ENCODE results near the gene DGKI. TPM values are rescaled to one million over a fixed set of nuclear protein-coding genes. Genes with fewer than 3 reads are reported as not detected.

The DGKI gene
- polyA plus RNA-seq, 2 of the 4 experiments (the other 2 are of a cell fraction), result 0.05 to 0.08 TPM

DNA sequence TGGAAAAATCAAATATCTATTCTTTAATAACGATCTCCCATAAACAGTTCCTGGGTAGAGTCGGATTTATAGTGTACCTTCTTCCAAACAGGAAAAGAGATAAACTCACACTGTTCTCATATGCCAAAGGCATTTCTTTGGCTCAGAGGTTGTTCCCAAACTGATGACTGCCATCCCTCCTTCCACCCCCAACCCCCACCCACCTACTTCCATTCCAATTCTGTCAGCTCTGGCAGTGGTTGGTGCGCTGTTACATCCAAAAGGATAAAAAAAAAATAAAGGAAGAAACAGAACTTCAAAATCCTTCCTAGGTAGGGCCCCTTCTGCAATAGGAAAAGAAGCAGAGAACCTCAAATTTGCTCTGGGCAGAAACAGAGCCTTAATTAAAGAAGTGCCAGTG lies 104.7 kb downstream of the DGKI start:
- WGBS (ENCODE audit: missing lambda C conversion rate), result 2% methylated on average over 3 of the region's 3 CpGs
- Histone ChIP-seq H3K4me1 (no peaks in the 10 kb centered on the region), H3K4me3 (no peak overlapping the region), H3K9me3 (no peaks in the 10 kb centered on the region), H3K27ac (no peak overlapping the region), H3K4me2 (no peak overlapping the region)
- no peak for ATAC-seq
- FAIRE-seq, result no peak
- no peak for DNase-seq (ENCODE audit: low read depth in 1 of 2, low spot score in 1 of 2)
- no peak for TF ChIP-seq FOXS1 (CRISPR knock-in tag; IDR thresholded peaks at IDR 0.05)
- ChIA-PET POLR2A (no interaction called here), CTCF (interaction anchor here (1.0 kb wide), 1 partner anchor 10 kb away, joined by 4 read pairs; no protein-coding TSS in a partner anchor)

GRCh38 chr7:137741443-137741842 lies 105.3 kb downstream of the DGKI start:
- WGBS (ENCODE audit: missing lambda C conversion rate), result 35% methylated on average over 2 of the region's 2 CpGs
- FAIRE-seq (no peak), DNase-seq (ENCODE audit: low read depth in 1 of 2, low spot score in 1 of 2) (no peak), ATAC-seq (no peak)
- no peaks in the 10 kb centered on the region for H3K9me3 ChIP-seq
- no peak overlapping the region for H3K27ac ChIP-seq
- no peak overlapping the region for H3K4me3 ChIP-seq
- no peaks in the 10 kb centered on the region for H3K4me1 ChIP-seq
- TF ChIP-seq CHD2 (IDR thresholded peaks at IDR 0.05; ENCODE audit: low read length, partially characterized antibody), result no peak
- no peak overlapping the region for H3K4me2 ChIP-seq
- CTCF ChIA-PET, result interaction anchor here (1.0 kb wide), 1 partner anchor 9 kb away, joined by 4 read pairs; no protein-coding TSS in a partner anchor
- POLR2A ChIA-PET, result no interaction called here

DNA sequence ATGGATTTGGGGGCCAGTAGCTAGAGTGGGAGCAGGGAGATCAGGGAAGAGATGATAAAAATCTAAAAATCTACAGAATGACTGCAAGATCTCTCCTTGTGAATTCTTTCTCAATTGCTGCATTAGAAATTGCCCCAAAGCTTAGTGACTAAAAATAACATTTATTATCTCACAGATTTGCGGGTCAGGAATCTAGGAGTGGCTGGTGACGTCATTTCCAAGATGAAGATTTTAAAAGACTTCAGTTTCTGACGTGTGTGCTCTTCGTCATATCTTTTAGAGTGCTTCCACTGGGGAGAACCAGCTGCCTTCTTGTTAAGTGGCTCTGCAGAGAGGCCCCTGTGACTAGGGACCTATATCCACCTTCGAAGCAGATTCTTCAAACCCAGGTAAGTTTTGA lies 112.6 kb downstream of the DGKI start:
- Histone ChIP-seq H3K4me1 (no peaks in the 10 kb centered on the region), H3K9me3 (no peaks in the 10 kb centered on the region), H3K27ac (no peak overlapping the region), H3K4me3 (no peak overlapping the region), H3K4me2 (no peak overlapping the region)
- WGBS (ENCODE audit: missing lambda C conversion rate), result 0% methylated on average over 5 of the region's 5 CpGs
- DNase-seq (ENCODE audit: low read depth in 1 of 2, low spot score in 1 of 2) (no peak), ATAC-seq (no peak), FAIRE-seq (no peak)
- ChIA-PET CTCF (interaction anchor here (0.5 kb wide), 1 partner anchor 150 kb away, joined by 3 read pairs; no protein-coding TSS in a partner anchor), POLR2A (no interaction called here)
- TF ChIP-seq NPAS2 (CRISPR knock-in tag; IDR thresholded peaks at IDR 0.05; ENCODE audit: borderline replicate concordance), result no peak
- no peak for TF ChIP-seq ZC3H11A (IDR thresholded peaks at IDR 0.05)
- no peak for TF ChIP-seq KDM5A (IDR thresholded peaks at IDR 0.05)
- no peak for TF ChIP-seq CBX8 (IDR thresholded peaks at IDR 0.05)
- no peak for TF ChIP-seq EHF (CRISPR knock-in tag; IDR thresholded peaks at IDR 0.05)
- no peak for TF ChIP-seq HOXB5 (CRISPR knock-in tag; IDR thresholded peaks at IDR 0.05)
- TF ChIP-seq, protein P1, sequence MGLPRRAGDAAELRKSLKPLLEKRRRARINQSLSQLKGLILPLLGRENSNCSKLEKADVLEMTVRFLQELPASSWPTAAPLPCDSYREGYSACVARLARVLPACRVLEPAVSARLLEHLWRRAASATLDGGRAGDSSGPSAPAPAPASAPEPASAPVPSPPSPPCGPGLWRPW (IDR thresholded peaks at IDR 0.05), result no peak
- TF ChIP-seq, protein P2, sequence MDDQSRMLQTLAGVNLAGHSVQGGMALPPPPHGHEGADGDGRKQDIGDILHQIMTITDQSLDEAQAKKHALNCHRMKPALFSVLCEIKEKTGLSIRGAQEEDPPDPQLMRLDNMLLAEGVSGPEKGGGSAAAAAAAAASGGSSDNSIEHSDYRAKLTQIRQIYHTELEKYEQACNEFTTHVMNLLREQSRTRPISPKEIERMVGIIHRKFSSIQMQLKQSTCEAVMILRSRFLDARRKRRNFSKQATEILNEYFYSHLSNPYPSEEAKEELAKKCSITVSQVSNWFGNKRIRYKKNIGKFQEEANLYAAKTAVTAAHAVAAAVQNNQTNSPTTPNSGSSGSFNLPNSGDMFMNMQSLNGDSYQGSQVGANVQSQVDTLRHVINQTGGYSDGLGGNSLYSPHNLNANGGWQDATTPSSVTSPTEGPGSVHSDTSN (IDR thresholded peaks at IDR 0.05), result no peak
- TF ChIP-seq MYC (IDR thresholded peaks at IDR 0.05; ENCODE audit: borderline replicate concordance, low read length), result no peak
- TF ChIP-seq NFE2L2 (conservative IDR thresholded peaks at IDR 0.05; ENCODE audit: low read length), result no peak
- TF ChIP-seq CEBPB (IDR thresholded peaks at IDR 0.05), result no peak
- no peak for TF ChIP-seq ZNF302 (CRISPR knock-in tag; IDR thresholded peaks at IDR 0.05)
- no peak for TF ChIP-seq MAFK (IDR thresholded peaks at IDR 0.05; ENCODE audit: partially characterized antibody)

DNA sequence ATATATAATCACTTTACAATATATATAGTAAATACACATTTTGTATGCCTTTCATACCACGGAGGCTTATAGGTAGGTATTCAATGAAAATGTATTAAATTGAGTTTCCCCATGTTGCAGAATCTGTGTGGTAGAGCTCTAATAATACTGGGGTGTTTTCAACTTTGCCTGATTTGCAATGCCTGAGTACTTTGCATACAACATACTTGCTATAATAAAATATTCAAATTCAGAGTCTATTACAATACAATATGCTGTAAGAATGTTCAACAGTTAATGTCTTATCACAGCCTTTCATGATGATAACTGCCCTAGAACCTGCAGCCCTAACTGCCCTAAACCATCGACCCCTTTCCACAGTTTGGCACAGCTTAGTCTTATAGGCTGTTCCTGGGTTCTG lies 114.6 kb downstream of the DGKI start:
- Histone ChIP-seq H3K4me3 (no peak overlapping the region), H3K9me3 (no peaks in the 10 kb centered on the region), H3K27ac (no peak overlapping the region), H3K4me2 (no peak overlapping the region), H3K4me1 (no peaks in the 10 kb centered on the region)
- DNase-seq (ENCODE audit: low read depth in 1 of 2, low spot score in 1 of 2), result no peak
- no peak for TF ChIP-seq RCOR1 (IDR thresholded peaks at IDR 0.05; ENCODE audit: low read depth, low read length)
- TF ChIP-seq HMGXB4 (CRISPR knock-in tag; IDR thresholded peaks at IDR 0.05; ENCODE audit: borderline replicate concordance), result no peak
- TF ChIP-seq, protein P3, sequence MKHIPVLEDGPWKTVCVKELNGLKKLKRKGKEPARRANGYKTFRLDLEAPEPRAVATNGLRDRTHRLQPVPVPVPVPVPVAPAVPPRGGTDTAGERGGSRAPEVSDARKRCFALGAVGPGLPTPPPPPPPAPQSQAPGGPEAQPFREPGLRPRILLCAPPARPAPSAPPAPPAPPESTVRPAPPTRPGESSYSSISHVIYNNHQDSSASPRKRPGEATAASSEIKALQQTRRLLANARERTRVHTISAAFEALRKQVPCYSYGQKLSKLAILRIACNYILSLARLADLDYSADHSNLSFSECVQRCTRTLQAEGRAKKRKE (CRISPR knock-in tag; IDR thresholded peaks at IDR 0.05; ENCODE audit: low read depth), result no peak
- TF ChIP-seq ZNF302 (CRISPR knock-in tag; IDR thresholded peaks at IDR 0.05), result no peak
- no peak for TF ChIP-seq FOSB (CRISPR knock-in tag; IDR thresholded peaks at IDR 0.05)
- TF ChIP-seq SREBF2 (IDR thresholded peaks at IDR 0.05), result no peak
- TF ChIP-seq RFX5 (IDR thresholded peaks at IDR 0.05), result no peak
- TF ChIP-seq NPAS2 (CRISPR knock-in tag; IDR thresholded peaks at IDR 0.05; ENCODE audit: borderline replicate concordance), result no peak
- no peak for TF ChIP-seq KDM1A (IDR thresholded peaks at IDR 0.05; ENCODE audit: low read depth)
- TF ChIP-seq, protein P4, sequence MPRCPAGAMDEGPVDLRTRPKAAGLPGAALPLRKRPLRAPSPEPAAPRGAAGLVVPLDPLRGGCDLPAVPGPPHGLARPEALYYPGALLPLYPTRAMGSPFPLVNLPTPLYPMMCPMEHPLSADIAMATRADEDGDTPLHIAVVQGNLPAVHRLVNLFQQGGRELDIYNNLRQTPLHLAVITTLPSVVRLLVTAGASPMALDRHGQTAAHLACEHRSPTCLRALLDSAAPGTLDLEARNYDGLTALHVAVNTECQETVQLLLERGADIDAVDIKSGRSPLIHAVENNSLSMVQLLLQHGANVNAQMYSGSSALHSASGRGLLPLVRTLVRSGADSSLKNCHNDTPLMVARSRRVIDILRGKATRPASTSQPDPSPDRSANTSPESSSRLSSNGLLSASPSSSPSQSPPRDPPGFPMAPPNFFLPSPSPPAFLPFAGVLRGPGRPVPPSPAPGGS (IDR thresholded peaks at IDR 0.05), result no peak
- FAIRE-seq, result no peak
- ChIA-PET POLR2A (no interaction called here), CTCF (interaction anchor here (0.9 to 1.1 kb wide), 2 partner anchors 10 to 15 kb away, joined by 3 to 4 read pairs; no protein-coding TSS in a partner anchor)
- 1% methylated on average over 2 of the region's 2 CpGs for WGBS (ENCODE audit: missing lambda C conversion rate)
- no peak for ATAC-seq
